IMR-90 (cell line): ENCODE data around the gene TEFM.

ENCODE experiments used
- BHLHE40 ChIP-seq: fragments of 150-350 bp; IDR thresholded peaks from 2 replicates; pipeline ENCODE4 v1.6.1; 2016; ENCODE audit warnings: mild to moderate bottlenecking, low read depth, low read length
- CEBPB ChIP-seq: IDR thresholded peaks from 2 replicates; pipeline ENCODE4 v1.6.1; 2012; ENCODE audit warnings: low read depth, low read length, improper control_type of control experiment
- CTCF ChIP-seq: conservative IDR thresholded peaks from 2 replicates; pipeline ENCODE4 v1.5.1; 2012; ENCODE audit warnings: mild to moderate bottlenecking, low read depth, low read length, improper control_type of control experiment
- MAFK ChIP-seq: IDR thresholded peaks from 2 replicates; pipeline ENCODE4 v1.6.1; 2012; ENCODE audit warnings: low read depth, low read length, improper control_type of control experiment
- POLR2A ChIP-seq: IDR thresholded peaks from 2 replicates; pipeline ENCODE4 v1.6.1; 2012; ENCODE audit warnings: mild to moderate bottlenecking, low read depth, low read length
- RAD21 ChIP-seq: IDR thresholded peaks from 2 replicates; pipeline ENCODE4 v1.6.1; 2012; ENCODE audit warnings: low read length, improper control_type of control experiment
- RFX5 ChIP-seq: IDR thresholded peaks from 2 replicates; pipeline ENCODE4 v1.8.0; 2012; ENCODE audit warnings: low read depth, mild to moderate bottlenecking, low read length, moderate library complexity

GRCh38 chr17:30908717-30909420 lies 2.8 kb upstream of the TEFM start:
- no peak for TF ChIP-seq BHLHE40
- TF ChIP-seq CTCF, result no peak
- no peak for TF ChIP-seq POLR2A
- no peak for TF ChIP-seq CEBPB
- no peak for TF ChIP-seq RAD21
- TF ChIP-seq RFX5, result no peak
- no peak for TF ChIP-seq MAFK
